ENCODE measurements around the gene ZNF644. TPM values are rescaled to one million over a fixed set of nuclear protein-coding genes. Genes with fewer than 3 reads are reported as not detected.

Gene ZNF644
- total RNA-seq, 2 experiments from 2014 or later = 49.3 to 49.6 TPM

GRCh38 chr1:90881034-90881433, 140.8 kb downstream of the ZNF644 start:
- Mint-ChIP-seq H3K4me1 (no peaks in the 10 kb centered on the region), H3K36me3 (peaks cover 10% of the 10 kb centered on the region), H3K27me3 (no peaks in the 10 kb centered on the region), H3K9me3 (ENCODE audit: low read depth) (peaks cover 16% of the 10 kb centered on the region), H3K27ac (no peak overlapping the region), H3K4me3 (no peak overlapping the region)
- no peak for DNase-seq
- ATAC-seq = no peak
- CTCF ChIA-PET = interaction anchor here (1.2 kb wide), 1 partner anchor 284 kb away, joined by 3 read pairs; no protein-coding TSS in a partner anchor

- CTCF ChIA-PET = interaction anchor here (1.1 kb wide), 1 partner anchor 11 kb away, joined by 3 read pairs; no protein-coding TSS in a partner anchor
- H3K36me3 Mint-ChIP-seq = peaks cover 10% of the 10 kb centered on the region
- H3K4me1 Mint-ChIP-seq = no peaks in the 10 kb centered on the region
- no peaks in the 10 kb centered on the region for H3K27me3 Mint-ChIP-seq
- H3K4me3 Mint-ChIP-seq = no peak overlapping the region
- H3K27ac Mint-ChIP-seq = no peak overlapping the region
- no peak for ATAC-seq
- H3K9me3 Mint-ChIP-seq (ENCODE audit: low read depth) = peaks cover 16% of the 10 kb centered on the region
- no peak for DNase-seq
These were observed 142.6 kb downstream of the ZNF644 start for GRCh38 chr1:90879281-90879680.

- no peak overlapping the region for H3K4me3 Mint-ChIP-seq
- DNase-seq = no peak
- H3K27me3 Mint-ChIP-seq = no peaks in the 10 kb centered on the region
- ATAC-seq = no peak
- H3K4me1 Mint-ChIP-seq = no peaks in the 10 kb centered on the region
- CTCF ChIA-PET = no interaction called here
- H3K36me3 Mint-ChIP-seq = peaks cover 10% of the 10 kb centered on the region
- H3K9me3 Mint-ChIP-seq (ENCODE audit: low read depth) = peaks cover 16% of the 10 kb centered on the region
- no peak overlapping the region for H3K27ac Mint-ChIP-seq
These were observed 145.7 kb downstream of the ZNF644 start for GRCh38 chr1:90876101-90876500.

All from activated CD8-positive, alpha-beta memory T cell treated with anti-CD3 and anti-CD28 coated beads, Interleukin-2, amount 10 ng/mL, durations not matched to agents 7 days and 5 days (primary cell).